GM21447 (cell line): ENCODE measurements around the gene KIAA2012.

ENCODE experiments used
- ATAC-seq: cut with Tn5 transposase; IDR thresholded peaks from one replicate; pipeline ENCODE4 v1.9.1; 2021; ENCODE audit not compliant: unreplicated experiment

Gene KIAA2012

DNA sequence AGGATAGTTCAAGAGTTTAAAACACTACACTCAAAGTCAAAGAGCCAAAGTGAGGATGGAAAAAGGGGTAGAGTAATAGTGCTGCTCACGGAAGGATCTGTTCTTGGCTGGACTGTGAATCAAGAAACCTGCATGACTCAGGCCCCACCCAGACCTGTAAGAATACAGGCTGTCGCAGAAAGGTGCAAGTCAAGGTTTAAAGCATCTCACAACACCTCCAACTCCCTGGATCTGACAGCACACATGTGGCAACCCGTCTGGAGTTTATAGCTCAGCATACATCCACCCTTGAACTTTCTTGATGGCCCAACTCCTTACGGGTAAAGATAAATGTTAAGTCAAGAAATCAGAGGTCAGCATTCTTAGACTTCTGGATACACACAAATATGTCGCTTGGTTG, 6.3 kb downstream of the KIAA2012 start:
- no peak for ATAC-seq

DNA sequence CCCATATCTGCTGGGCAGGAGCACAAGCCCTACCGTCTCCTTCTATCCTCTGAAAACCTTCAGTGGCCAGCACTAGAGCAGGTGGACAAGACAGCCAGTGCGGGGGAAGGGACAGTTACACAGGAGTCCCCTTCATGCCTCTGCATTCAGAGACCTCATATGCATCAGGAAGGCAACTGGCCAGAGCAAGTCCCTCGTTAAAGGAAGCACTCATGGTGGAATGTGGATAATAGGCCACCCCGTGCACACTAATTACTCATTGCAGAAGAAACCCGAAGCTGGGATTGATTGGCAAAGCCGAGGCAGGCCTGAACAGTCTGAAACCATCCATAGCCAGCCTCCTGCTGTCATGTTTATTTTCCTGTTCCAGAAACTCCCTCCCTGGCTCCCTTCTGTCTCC, 11.2 kb downstream of the KIAA2012 start:
- ATAC-seq: no peak

DNA sequence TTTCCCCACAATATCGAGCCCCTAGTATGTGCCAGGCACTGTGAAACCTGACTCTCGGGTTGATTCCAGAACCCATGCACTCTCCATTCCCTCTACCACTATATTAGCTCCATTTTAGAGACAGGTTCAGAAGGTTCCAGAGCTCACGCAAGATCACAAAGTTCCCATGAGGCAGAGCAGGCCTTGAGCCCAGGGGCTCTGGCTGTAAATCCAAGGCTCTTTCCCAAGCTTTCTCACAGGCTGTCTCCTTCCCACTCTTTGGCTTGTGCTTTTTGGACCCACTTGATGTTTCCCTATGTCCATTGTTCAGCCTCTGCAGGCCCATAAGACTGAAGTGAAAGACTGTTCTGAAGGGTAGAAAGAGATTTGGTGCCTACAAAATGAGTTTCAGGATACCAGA, 15.7 kb downstream of the KIAA2012 start:
- no peak for ATAC-seq

DNA sequence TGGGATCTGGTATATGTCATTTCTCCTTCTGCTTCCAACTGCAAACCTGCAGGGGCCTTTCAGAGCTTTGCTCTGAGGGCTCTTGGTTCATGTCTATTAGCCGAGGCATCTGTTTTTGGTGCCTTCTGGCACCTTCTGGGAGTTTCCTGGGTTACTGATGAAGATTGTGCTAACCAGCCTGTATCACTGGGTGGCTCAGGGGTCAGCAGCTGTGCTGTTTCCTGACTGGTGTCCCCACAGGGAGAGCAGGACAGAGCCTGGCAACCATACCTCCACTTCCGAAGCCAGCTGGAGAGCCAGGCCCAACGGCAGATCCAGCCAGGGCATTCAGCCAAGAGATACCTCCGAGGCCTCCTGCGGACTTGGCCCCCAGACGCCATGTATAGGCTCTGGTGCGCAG, 17.5 kb downstream of the KIAA2012 start:
- no peak for ATAC-seq

DNA sequence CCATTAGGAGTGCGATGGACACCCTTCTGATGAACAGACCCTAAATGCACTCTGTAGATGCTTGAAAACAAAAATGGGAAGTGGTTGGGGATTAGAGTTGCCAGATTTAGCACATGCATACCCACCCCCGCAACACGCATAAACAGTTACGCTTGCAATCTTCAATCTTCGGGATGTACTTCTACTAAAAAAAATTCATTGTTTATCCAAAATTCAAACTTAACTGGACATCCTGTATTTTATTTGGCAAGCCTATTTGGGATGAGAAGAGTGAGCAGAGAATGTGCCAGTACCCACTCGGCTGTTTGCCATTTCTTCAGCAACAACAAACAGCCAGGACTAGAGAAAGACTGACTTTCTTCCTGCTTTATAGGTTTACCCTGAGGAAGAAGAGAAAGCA, 18.4 kb downstream of the KIAA2012 start:
- ATAC-seq: no peak

DNA sequence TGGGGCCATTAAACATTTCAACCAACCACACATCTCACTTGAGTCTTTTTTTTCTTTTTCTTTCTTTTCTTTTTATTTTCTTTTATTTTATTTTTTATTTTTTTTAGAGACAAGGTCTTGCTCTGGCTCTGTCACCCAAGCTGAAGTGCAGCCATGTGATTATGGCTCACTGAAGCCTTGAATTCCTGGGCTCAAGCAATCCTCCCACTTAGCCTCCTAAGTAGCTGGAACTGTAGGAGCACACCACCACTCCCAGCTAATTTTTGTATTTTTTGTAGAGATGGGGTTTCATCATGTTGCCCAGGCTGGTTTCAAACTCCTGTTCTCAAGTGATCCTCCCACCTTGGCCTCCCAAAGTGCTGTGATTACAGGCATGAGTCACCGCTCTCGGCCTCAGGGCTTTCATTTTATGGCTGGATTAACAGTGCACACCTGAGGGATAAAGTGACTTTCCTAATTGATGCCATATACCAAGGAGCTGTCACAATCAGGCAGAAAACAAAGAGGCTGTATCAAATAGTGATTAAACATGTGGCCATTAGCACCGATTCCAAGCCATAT, 21.5 kb downstream of the KIAA2012 start:
- ATAC-seq: no peak

DNA sequence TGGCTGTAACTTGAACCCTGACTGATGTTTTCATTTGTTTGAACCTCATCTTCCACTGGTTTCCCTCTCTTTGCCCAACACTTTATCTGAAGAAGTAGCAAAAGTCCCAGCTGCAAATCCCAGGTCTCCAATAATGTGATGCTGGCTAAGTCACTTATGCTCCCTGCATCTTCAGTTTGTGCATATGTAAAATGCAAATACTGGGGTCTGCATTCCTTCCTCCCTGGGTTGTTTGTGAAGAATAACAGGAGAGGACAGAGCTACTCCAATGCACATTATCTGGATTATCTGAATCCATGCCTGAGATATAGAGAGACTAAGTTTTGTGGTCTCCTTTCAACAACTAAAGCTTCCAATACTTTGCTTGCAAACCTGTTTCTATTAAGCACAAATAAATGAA, 22.2 kb downstream of the KIAA2012 start:
- ATAC-seq: no peak

DNA sequence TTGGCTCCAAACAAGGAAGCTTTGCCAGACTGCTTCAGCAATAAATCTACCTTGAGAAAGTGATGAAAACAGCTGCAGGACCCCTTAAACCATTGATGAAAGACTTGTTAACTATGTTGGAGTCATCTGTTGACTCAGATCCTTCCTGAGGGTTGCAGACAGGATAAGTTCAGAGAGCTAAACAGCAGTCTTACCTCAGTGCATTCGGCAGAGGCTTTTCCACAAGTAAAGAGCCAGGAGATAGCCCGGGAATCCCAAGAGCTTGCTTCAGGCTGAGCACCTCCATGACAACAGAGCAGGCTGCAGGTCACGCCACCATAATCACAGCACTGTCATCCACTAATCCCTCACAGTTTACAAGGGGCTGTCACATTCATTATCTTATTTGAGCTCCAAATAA, 23.7 kb downstream of the KIAA2012 start:
- ATAC-seq: no peak

DNA sequence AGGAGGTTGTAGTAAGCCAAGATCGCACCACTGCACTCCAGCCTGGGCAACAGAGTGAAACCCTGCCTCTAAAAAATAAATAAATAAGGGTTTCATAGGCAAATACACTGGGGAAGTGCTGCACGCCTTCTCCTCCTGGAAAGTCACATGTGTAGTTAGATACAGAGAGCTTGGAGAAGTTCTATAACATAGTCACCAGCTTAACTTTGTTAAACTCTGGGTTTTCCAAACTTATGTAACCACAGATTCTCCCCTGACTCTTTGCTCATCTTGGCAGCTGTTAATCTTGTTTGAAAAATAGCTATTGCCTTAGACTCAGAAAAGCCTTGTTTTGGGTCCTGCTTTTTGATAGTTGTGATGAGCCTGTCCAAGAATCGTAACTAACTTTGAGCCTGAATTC, 25.2 kb downstream of the KIAA2012 start:
- ATAC-seq: no peak

DNA sequence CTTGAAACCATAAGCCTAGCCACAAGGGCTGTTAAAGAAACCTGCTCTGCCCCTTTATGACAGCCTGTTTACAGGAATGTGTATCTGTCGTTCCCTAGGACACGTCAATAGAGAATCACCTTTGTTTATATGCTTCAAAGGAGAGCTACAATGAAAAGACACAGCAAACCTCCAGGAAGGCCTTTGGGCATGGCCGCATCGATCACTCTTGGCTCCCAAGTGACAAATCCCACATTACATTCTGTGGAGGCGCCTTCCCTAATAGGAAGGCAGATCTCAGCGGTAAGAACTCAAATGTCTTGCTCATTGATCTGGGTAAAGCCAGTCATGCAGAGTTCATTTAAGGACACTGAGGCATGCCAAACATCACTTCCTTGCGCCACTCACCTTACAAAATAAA, 26.5 kb downstream of the KIAA2012 start:
- ATAC-seq: no peak

DNA sequence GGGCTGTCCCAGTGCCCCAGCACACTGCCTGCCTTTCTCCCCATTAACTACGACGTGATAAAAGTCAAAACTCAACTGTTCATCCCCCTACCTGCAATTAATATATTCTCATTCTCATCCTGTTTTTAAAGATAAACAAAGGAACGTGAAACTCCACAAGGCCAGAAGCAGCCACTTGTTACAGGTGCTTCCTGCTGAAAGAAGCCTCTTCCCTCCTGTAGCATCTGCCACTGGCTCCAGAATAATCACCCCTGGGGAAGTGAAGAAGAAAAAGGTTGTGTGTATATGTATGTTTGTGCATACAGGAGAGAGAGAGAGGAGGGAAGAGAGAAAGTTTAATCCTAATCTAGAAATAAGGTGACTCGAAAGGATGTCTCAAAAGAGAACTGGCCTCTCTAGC, 27.1 kb downstream of the KIAA2012 start:
- no peak for ATAC-seq

DNA sequence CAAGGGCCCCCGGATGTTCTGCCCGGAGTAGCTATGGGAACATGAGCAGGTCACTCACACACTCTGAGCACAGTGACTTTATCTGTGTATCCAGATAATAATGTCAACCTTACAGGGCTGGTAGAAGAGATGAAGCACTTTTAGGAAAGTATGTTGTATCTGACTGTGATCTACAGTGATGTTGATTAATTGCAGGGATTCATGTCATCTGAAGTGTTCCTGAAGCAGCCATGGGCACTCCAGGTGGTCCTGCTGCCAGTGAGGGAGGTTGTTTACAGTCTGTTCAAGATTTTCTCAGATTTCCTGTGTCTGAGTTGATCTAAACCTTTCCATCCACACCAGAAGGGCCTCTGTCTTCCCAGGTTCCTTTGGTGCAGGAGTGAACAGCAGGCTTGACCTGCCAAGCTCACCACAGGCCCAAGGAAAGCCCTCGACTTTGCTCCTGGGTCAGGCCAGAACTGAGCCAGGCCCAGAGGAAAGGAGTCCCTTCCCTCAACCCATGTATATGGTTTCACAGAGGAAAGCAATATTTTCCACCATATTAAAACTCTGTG, 28.0 kb downstream of the KIAA2012 start:
- no peak for ATAC-seq

DNA sequence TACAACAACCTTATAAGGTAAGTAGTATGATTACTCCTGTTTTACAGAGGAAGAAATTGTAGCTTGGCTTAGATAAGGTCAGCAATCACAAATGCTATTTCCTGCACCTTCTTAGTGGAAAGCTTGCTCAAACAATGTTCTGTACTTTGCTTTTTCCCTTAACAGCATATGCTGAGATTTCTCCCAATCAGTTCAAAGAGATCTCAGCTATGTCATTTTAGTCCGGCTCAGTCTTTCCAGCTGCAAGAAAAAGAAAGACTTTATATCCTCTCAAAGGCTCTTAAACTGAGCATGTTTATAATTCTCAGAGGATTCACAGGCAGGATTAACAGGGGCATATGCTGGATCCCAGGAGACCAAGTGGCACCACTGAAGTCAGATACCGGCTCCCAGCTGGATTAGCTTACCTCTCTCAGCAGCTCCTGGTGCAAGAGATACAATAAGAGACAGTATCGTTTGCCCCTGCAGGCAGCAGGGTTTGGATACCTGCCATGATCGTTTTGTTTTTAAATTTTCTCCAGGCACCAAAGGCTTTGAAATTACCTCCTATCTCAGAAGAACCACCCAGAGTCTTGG, 29.5 kb downstream of the KIAA2012 start:
- no peak for ATAC-seq

DNA sequence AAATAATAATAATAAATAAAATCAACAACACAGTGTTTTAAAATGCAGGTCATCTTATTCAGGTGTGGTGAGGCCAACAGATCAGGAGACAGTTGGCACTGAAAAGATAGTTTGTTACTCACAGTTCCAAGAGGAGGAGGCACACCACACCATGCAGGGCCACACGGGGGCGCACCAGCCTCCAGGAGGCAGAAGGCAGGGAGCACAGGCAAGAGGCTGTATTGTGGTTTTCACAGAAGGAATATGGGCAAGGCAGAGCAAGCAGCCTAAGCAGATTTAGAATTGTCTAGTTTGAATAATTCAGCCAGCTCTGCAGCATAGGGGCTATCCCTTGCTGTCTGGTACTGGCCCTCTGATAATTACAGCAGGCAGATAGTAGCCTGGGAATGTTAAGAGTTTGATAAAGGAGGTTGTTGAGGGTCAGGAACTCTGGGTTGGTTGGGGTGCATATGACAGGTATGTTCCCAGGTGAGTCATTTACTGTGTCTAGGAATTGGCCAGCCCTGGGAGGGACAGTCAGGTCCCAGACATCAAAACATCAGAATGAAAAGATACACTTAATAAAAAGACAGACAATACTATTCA, 31.3 kb downstream of the KIAA2012 start:
- ATAC-seq: no peak

DNA sequence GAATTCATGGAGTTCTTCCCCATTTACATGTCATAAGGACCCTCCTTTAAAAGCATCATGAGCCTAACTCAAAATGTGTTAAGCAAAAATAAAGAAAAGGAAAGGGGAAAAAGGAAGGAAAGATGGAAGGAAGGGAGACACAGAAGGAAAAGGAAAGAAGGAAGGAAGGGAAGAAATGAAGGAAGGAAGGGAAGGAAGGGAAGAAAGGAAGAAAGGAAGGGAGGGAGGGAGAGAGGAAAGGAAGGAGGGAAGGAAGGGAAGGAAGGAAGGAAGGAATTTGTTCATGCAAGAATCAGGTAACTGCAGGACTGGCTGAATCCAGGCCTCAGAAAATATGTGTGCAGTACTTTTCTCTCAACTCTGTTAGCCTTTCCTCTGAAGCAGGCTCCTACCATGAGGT, 32.0 kb downstream of the KIAA2012 start:
- no peak for ATAC-seq

DNA sequence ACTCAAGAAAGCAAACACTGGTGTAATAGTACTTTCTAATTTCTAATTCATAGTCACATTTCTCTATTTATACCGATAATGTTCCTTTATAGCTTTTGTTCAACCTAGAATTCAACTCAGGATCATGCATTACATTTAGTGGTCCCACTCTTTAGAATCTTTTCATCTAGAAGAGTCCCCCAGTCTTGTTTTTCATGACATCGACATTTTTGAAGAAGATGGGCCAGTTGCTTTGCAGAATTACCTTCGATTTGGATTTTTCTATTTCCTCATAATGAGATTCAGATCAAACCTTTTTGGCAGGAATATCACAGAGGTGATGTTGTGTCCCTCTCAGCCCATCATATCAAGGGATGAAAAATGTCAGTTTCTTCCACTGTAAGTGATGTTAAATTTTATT, 35.3 kb downstream of the KIAA2012 start:
- ATAC-seq: no peak

DNA sequence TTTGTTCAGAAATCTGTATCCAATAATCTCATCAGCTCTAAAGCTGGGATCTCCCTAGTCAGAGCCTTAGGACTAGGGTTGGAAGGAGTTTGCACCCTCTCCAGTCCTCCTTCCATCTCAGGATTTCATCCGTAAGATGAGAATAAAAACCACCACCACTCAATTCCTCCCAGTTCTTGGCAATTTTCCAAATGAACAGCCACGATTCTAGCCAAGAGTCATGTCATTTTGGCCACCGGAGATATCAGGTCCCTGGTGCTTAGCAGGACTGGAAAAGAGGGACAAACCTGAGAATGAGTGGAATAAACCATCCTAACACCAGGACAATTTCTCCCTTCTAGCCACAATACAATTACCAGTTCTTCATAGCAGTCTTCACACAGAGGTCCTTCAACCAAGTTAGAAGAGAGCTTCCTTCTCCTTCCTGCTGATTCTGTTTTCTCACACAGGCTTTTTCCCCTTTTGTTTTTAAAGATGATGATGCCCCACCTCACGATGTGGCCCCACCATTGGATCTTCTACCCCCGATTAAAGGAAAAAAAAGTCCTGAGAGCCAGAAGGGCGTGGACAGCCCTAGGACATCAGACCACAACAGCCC, 36.2 kb downstream of the KIAA2012 start:
- no peak for ATAC-seq

DNA sequence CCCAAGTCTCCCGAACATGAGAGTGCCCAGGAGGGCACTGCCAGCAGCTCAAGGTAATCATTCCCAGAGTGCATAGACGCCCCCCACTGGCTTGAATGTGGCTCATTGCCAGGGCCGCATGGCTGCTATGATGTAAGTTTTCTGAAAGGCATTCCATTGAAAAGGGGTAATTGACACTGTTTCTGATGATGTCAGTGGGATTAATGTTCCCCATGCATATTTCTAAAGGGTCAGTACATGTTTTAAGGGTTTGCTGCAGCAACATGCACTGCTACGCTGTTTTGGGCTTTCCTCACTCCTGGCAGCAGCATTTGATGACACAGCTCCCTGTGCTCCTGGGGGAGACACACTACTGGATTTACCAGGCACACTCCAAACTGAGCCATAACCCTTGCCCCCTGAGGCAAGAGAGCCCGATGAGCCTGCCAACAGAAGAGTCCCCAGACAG, 36.7 kb downstream of the KIAA2012 start:
- no peak for ATAC-seq

DNA sequence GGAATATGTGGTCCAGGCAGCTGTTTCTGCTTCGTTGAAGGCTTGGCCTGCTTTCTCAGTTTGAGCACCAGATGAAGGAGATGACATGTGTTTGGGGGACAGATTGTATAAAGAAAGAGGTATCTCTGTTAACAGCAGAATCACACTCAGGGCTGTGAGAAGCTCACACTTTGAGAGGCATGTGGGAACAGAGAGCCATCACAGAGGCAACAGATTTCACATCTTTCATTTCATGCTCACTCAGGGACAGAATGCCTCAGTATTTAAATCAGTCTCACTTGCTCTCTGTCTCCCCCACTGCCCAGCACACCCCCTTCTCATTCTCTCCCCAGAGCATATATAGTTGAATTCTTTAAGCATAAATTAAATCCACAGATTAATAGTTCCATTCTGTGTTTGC, 37.4 kb downstream of the KIAA2012 start:
- ATAC-seq: no peak

DNA sequence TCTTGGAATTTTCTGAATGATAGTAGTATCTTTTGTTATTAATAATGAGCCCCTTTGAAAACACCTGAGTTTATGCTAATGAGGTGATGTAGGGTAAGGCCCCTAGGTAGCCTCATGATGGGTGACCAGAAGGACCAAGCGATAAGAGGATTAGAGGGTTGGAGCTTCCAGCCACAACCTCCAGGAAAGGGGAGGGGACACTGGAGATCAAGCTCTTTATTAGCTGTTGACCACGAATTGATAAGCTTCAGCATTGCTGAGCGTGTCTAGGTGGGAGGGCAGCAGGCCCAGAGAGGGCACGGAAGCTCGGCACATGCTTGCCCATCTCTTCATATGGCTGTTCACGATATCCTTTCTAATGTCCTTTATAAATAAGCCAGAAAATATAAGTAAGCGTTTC, 39.0 kb downstream of the KIAA2012 start:
- ATAC-seq: no peak

DNA sequence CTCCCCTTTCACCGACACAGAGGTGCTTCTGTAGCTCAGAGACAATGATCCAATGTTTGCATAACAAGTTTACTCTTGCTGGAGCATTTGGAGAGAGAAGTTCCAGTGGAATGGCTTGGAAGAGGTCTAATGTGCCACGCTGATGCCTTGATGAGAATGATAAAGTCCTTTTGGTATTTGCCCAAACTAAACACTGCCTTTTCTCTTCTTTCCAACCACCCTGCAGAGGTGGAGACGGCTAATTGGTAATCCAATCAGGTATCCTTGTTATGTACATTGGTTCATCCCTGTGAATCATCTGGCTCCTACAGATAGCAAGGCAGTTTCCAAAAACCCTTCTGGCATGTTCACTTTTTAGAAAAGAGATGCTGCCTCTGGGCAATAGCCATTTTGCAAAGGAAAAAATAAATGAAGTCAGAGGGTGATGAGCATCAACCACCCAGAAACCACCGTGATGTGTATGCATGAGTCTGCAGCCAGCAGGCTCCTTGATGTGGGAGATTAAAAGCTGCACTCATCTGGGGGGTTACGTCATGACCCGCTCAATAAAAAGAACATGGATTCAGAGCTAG, 40.6 kb downstream of the KIAA2012 start:
- ATAC-seq: no peak

DNA sequence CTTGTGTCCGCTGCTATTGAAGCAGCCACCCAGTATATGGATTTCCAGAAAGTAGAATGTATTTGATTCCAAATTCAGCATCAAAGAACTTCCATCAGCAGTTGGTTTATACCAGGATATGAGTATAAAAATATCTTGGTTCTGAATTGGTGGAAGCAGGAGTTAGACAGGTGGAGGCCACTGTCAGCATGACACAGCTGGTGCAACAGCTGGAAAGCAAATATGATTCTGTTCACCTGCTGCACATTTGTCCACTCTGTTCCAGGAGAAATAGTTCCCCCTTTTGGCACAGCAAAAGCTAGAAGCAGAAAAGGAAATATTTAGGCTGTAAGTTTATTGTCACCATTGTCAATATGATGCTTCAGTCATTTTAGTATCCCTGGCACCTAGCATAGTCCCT, 41.2 kb downstream of the KIAA2012 start:
- ATAC-seq: no peak
